Breast epithelium (tissue), 4 donors: ENCODE results near the gene APBB2. TPM values are rescaled to one million over a fixed set of nuclear protein-coding genes. Genes with fewer than 3 reads are reported as not detected.
A peak's percentile ranks its signal among the peaks of the same experiment; 100 is the strongest.

Experiments used
- DNase-seq, 2 donors: peaks; one replicate each; pipeline ENCODE4 v3.0.0-alpha.2; 2019; ENCODE audit warnings: low spot score in 2 of 2
- H3K27ac ChIP-seq, 2 donors: fragments of 200-600 bp; sonication (generic) in 1 of 2; one replicate each; pipeline ENCODE4 v1.5.1; 2016 to 2019; ENCODE audit warnings: mild to moderate bottlenecking in 1 of 2
- H3K27me3 ChIP-seq, 2 donors: fragments of 200-600 bp; sonication (generic) in 1 of 2; one replicate each; pipeline versions ENCODE4 v1.5.1 to v1.6.0; 2017 to 2019; ENCODE audit warnings: control low read depth in 1 of 2, mild to moderate bottlenecking in 1 of 2
- H3K36me3 ChIP-seq: fragments of 200-600 bp; one replicate; pipeline ENCODE4 v1.5.1; 2019
- H3K4me1 ChIP-seq, 2 donors: fragments of 200-600 bp; sonication (generic); one replicate each; pipeline ENCODE4 v1.5.1; 2016 to 2019; ENCODE audit warnings: control low read depth in 1 of 2
- H3K4me3 ChIP-seq, 3 donors: fragments of 200-600 bp; sonication (generic); 1 replicate in 2 of 3; 2 replicates in 1 of 3; pipeline ENCODE4 v1.5.1; 2016 to 2019; ENCODE audit warnings: mild to moderate bottlenecking in 3 of 3, moderate library complexity in 2 of 3
- H3K9me3 ChIP-seq, 2 donors: fragments of 200-600 bp; sonication (generic) in 1 of 2; one replicate each; pipeline ENCODE4 v1.5.1; 2016 to 2019; ENCODE audit warnings: control low read depth in 1 of 2
- CTCF ChIP-seq, 3 donors: fragments of 450-650 bp; IDR thresholded peaks; one replicate each; pipeline ENCODE4 v1.5.1; 2016 to 2017; ENCODE audit warnings: antibody characterized with exemption in 3 of 3, mild to moderate bottlenecking in 3 of 3, moderate library complexity in 3 of 3
- POLR2A ChIP-seq: fragments of 450-650 bp; IDR thresholded peaks from one replicate; pipeline ENCODE4 v1.6.1; 2016; ENCODE audit warnings: antibody characterized with exemption, mild to moderate bottlenecking, moderate library complexity
- POLR2AphosphoS5 ChIP-seq, 3 donors: sonication (generic); formaldehyde crosslinking; IDR thresholded peaks; one replicate each; pipeline ENCODE4 v1.6.1; 2017; ENCODE audit warnings: antibody characterized with exemption in 3 of 3
- intact Hi-C: fragments of 100-400 bp; cut with DNase I; formaldehyde crosslinking; loops from one replicate; pipeline ENCODE4 v1.15.1; 2023; ENCODE audit warnings: low total_unique reads
- total RNA-seq, 3 donors: library from RNA; depleted of rRNA; stranded (reverse); fragments of >200 nt; gene quantifications; one replicate each; pipeline ENCODE4 v1.1.0, GENCODE V29; 2016

APBB2 gene
- total RNA-seq, 3 donors from 2014 or later = 87.4 to 192 (median 153) TPM

- Histone ChIP-seq H3K27me3 (no peaks in the 10 kb centered on the region), H3K4me3 (no peak overlapping the region), H3K9me3 (no peaks in the 10 kb centered on the region), H3K4me1 (no peaks in the 10 kb centered on the region), H3K27ac (no peak overlapping the region), H3K36me3 (no peaks in the 10 kb centered on the region)
- TF ChIP-seq POLR2AphosphoS5 (IDR thresholded peaks at IDR 0.05) (no peak), CTCF (IDR thresholded peaks at IDR 0.05) (no peak), POLR2A (no peak)
- no peak for DNase-seq
- intact Hi-C loops = no loop called here
These were observed 243.0 kb downstream of the APBB2 start for GRCh38 chr4:40971338-40971737.

GRCh38 chr4:40969501-40969900 lies 244.8 kb downstream of the APBB2 start:
- TF ChIP-seq POLR2AphosphoS5 (IDR thresholded peaks at IDR 0.05) = no peak
- no peak for TF ChIP-seq CTCF (IDR thresholded peaks at IDR 0.05)
- TF ChIP-seq POLR2A = no peak
- no peak overlapping the region for H3K4me3 ChIP-seq
- no peak overlapping the region for H3K27ac ChIP-seq
- intact Hi-C loops = no loop called here
- no peaks in the 10 kb centered on the region for H3K9me3 ChIP-seq
- H3K36me3 ChIP-seq = no peaks in the 10 kb centered on the region
- DNase-seq = no peak
- H3K4me1 ChIP-seq = no peaks in the 10 kb centered on the region
- no peaks in the 10 kb centered on the region for H3K27me3 ChIP-seq

GRCh38 chr4:40967550-40967949 lies 246.8 kb downstream of the APBB2 start:
- TF ChIP-seq CTCF (IDR thresholded peaks at IDR 0.05) (no peak), POLR2A (no peak), POLR2AphosphoS5 (IDR thresholded peaks at IDR 0.05) (no peak)
- H3K27me3 ChIP-seq = no peaks in the 10 kb centered on the region
- no peak overlapping the region for H3K4me3 ChIP-seq
- H3K4me1 ChIP-seq = no peaks in the 10 kb centered on the region
- DNase-seq = no peak
- intact Hi-C loops = no loop called here
- H3K27ac ChIP-seq = peak overlapping the region in 1 of 2 donors; percentile 30
- H3K9me3 ChIP-seq = no peaks in the 10 kb centered on the region
- no peaks in the 10 kb centered on the region for H3K36me3 ChIP-seq

DNA sequence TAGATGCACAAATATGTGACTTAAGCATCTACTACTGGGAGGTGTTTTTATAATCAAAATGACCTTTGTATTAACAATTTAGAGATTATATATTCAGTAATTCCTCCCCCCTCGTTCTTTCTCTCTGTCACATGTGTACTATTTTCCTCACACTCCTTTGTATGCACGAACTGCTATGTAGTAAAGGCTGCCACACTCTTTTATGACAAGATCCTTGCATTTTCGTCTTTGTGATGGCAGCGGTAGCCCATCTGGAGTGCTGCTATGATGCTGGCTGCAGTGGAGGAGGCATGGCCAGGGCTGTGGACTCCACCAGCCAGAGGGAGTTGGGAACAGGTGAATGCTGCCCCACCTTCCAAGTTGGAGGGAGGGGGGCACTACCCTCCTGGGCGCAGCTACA lies 248.3 kb downstream of the APBB2 start:
- Histone ChIP-seq H3K9me3 (no peaks in the 10 kb centered on the region), H3K27ac (no peak overlapping the region), H3K4me3 (no peak overlapping the region), H3K27me3 (no peaks in the 10 kb centered on the region), H3K4me1 (no peaks in the 10 kb centered on the region), H3K36me3 (no peaks in the 10 kb centered on the region)
- intact Hi-C loops = no loop called here
- TF ChIP-seq CTCF (IDR thresholded peaks at IDR 0.05) (no peak), POLR2AphosphoS5 (IDR thresholded peaks at IDR 0.05) (no peak), POLR2A (no peak)
- no peak for DNase-seq

DNA sequence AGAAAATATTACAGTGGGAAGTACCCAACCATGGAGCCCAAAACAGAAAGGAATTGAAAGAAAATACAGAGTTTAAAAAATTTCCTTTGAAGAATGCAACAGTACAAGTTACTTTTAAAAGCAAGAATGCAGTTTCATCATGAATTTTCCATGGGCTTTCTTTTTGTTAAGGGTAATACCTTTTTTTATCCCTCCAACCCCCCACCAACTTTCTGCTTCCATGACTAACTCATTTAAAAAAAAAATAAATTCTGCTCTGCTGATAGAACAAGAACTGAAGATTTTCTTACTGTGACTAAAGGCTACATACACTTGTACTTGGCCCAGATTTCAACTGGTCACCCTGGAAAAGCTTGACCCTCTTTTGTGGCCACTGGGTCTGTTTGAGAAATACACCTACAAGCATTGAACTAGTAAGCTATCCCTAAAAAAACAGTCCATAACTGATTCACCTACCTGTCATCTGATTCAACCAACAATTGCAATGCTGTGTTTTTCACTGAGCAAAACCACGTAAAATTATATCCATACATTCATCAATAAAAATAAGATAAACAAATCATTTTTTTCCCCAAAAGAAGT lies 250.4 kb downstream of the APBB2 start:
- intact Hi-C loops = no loop called here

More for the DNA sequence above, 250.4 kb downstream of the APBB2 start:
- no peaks in the 10 kb centered on the region for H3K9me3 ChIP-seq
- no peaks in the 10 kb centered on the region for H3K27me3 ChIP-seq
- H3K4me1 ChIP-seq = no peaks in the 10 kb centered on the region
- no peaks in the 10 kb centered on the region for H3K36me3 ChIP-seq
- H3K27ac ChIP-seq = no peak overlapping the region
- no peak overlapping the region for H3K4me3 ChIP-seq
- DNase-seq = no peak
- TF ChIP-seq POLR2AphosphoS5 (IDR thresholded peaks at IDR 0.05) (no peak), CTCF (IDR thresholded peaks at IDR 0.05) (no peak), POLR2A (no peak)
